HG03025 (cell line): ENCODE results near the gene SUPT20H.
"Not testable (repeated sequence)": the region's sequence is repeated elsewhere in the genome, so short reads cannot be mapped to it uniquely, and the experiment has no call there.

Experiments used
- ATAC-seq: cut with Tn5 transposase; IDR thresholded peaks from one replicate; pipeline ENCODE4 v1.9.1; 2021; ENCODE audit warnings: mild to moderate bottlenecking, moderate library complexity; ENCODE audit not compliant: unreplicated experiment, low FRiP score

The SUPT20H gene

DNA sequence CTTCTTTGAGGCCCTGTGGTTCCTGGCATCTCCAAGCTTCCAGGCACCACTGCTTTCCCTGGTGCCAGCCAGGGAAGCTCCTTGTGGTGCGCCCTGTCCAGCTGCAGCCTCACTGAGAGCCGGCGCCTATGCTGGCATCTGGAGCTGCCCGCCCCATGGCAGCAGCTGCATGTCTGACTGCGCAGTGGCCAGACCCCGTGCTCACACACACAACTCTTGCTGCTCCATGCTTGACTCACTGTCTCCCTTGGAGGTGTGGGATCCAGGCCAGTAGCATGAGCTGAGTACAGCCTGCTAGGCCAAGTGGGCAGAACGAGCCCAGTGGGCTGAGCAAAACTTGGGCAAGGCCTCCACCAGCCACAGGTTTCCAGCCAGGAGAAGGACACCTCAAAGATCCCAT is 11.5 kb upstream of the SUPT20H start:
- no peak for ATAC-seq

DNA sequence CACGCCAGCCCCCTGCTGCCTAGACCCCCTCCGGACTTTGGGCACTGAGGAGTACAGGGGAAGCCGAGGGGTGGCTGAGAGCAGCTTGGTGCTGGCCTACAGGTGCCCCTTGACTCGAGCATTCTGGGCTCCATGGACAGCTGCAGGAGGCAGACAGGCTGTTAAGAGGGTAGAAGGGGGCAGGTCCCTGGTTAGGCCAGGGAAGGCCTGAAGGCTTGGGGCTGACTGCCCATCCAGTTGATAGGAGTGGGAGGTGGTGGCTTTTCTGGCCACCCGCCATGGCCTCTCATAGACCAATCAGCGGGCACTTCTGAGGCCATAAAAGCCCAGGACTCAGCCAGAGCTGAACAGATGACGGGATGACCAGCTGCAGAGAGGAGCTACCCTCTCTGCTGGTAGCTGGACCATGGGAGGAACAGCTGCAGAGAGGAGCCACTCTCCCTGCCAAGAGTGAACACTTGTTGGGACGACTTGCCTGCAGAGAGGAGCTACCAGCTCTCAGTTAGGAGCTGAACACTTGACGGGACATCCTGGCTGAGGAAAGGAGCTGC is 10.7 kb upstream of the SUPT20H start:
- ATAC-seq: no peak

DNA sequence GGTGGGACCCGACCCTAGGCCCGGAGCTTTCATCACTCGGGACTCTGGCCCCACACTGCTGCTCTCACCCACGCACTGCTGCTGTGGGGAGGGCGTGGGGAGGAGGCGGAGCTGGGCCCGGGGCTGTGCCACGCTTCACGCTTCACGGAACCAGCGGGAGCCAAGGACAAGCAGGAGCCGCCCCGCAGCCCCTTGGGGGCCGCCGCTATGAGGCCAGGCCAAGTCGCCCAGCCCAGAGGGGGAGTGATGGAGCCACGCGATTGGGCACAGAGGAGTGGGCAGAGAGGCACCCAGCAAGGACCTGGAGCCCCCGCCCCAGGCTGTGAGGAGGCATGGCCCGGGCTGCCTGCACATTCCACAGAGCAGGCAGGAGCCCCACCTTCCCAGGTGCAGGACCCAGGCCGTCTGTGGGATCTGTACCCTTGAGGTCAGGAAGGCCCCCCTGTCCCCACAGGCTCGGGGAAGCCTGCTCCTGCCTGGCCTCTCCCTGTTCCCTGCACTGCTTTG is 10.2 kb upstream of the SUPT20H start:
- ATAC-seq: no peak

DNA sequence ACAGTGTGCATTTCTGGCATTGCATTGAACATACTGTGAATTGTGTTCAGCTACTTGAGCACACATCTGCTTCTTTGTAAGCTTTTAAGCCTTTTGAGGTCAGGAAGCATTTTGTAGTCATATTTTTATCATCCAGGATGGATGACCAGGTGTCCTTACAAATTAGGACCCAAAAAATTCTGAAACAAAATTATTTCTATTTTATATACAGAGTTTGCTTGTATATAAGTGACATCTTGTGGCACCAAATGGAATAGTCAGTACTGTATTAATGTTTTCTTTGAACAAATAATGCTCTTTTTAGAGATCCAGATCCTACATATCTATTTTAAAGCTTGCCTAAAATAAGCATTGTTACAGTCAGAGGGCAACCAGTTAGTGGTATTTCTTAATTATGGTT is 9.5 kb upstream of the SUPT20H start:
- ATAC-seq: no peak

DNA sequence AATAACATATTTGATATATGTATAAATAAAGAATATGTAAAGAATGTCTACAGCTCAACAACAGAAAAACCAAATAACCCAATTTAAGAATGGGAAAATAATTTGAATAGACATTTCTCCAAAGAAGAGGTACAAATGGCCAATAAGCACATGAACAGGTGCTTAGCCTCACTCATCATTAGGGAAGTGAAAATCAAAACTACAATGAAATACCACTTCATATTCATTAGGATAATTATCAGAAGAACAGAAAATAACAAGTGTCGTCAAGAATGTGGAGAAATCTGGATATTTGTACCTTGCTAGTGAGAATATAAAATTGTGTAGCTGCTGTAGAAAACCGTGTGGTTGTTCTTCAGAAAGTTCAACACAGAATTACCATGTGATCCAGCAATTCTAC is 8.4 kb upstream of the SUPT20H start:
- no peak for ATAC-seq

DNA sequence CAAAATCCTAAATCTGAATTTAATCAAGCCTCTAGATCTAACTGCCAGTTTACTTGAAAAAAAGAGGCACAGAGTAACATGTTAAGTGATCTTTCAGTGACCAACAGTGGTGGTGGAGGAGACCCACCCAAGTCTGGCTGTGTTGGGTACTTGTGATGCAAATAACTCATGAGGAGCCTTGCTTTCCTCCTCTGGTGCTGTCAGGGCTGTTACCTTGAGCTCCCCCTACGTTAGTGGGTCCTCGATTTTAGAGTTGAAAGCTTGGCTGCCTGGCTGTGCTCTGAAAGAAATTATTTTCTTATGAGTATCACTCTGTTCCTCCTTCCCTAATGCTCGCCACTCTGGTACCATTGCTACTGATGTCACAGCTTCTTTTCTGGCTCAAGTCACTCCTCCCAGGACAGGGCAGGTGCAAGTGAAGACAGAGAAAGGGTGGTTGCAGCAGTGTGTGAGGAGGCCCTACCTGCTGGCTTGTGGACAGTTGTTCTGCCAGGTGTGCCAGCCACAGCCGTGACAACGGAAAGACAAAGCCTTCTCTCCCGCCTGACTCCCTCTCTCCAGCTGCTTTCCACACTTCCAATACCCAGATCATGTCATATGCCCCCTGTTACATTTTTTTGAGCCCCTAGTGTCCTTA is 6.5 kb upstream of the SUPT20H start:
- ATAC-seq: no peak

DNA sequence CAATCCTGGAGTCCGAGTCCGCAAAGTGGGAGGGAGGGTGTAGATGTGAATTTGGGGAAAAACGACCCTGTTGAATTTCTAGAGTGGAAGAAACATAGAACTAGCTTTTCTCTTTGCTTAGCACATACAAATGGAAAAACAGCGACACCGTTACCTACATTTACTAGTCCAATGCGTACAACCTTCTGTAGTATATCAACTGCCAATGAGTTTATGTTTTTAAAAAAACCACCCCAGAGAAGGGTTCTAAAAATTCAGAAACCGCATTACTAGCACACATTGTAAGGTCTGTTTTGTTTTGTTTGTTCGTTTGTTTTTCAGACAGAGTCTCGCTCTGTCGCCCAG is 332 bp upstream of the SUPT20H start:
- no peak for ATAC-seq

DNA sequence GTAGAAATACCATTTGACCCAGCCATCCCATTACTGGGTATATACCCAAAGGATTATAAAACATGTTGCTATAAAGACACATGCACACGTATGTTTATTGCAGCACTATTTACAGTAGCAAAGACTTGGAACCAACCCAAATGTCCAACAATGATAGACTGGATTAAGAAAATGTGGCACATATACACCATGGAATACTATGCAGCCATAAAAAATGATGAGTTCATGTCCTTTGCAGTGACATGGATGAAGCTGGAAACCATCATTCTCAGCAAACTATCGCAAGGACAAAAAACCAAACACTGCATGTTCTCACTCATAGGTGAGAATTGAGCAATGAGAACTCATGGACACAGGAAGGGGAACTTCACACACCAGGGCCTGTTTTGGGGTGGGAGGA is 3.3 kb downstream of the SUPT20H start:
- not testable (repeated sequence) for ATAC-seq

DNA sequence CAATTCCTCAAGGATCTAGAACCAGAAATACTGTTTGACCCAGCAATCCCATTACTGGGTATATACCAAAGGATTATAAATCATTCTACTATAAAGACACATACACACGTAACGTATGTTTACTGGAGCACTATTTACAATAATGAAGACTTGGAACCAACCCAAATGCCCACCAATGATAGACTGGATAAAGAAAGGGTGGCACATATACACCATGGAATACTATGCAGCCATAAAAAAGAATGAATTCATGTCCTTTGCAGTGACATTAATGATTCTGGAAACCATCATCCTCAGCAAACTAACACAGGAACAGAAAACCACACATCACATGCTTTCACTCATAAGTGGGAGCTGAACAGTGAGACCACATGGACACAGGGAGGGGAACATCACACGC is 6.4 kb downstream of the SUPT20H start:
- not testable (repeated sequence) for ATAC-seq

DNA sequence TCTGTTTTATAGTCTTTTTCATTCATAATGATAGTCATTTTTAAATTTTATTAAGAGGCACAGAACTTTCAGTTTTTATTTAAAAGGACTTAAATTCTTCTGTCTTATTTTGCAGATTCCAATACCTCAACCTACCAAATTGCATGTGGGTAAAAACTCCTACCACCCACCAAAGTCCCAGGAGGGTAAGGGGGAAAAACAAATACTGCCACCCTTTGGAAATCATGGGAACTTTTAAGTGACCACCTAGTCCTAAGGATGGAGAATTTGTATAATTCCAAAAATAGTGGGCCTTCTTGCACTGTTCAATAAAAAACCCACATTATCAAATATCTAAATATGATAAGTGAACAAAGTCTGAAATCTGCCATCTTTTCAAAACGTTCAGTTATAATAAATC is 9.7 kb downstream of the SUPT20H start:
- no peak for ATAC-seq

DNA sequence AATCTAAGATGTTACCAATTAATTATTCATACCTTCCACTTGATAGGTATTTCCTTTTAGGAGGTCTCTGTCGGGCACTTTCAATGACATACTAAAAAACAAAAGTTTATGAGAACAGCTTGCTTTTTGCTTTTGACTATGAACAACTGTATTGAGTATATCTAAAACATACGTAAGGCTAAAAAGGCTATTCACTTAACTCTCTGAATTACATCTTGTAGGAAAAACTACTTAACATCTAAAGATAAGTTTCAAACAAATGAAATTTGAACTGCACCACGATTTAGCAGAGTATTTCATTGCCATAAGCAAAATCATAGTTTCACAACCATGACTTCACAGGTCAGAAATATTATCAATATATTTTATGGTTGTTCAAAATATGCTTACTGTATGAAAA is 11.6 kb downstream of the SUPT20H start:
- ATAC-seq: no peak

DNA sequence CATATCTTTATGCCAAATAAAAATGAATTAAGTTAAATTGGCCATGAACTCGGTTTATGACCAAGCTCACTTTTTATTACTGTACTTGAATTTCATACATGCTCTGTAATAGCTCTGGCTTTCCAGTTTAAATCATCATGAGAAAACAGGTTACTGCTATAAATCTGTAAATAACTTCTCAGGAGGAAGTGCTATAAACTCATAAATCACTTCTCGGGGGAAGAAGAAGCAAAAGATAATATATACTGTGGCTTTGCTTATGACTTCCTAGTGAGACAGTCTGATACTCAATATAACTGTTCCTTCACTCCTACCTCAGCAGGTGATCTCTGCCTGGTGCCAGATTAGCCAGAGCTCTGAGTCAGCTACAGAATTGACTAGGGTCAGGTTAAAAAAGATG is 12.5 kb downstream of the SUPT20H start:
- no peak for ATAC-seq

DNA sequence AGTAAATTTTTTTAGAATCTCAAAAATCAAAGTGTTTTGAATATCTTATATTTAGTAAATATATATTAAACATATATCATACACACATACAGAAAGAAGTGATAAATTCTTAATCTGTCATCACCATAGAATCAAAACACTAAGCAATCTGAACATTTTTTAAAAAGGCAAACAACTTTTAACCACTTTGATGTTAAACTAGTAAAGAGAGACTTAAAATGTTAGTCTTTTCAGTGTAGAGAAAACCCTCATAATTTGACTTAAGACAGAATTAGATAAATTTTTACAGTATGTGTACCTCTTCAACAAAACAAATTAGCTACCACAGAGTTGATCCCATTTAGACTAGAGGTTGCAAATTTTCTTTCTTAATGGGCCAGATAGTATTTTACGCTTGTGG is 13.4 kb downstream of the SUPT20H start:
- no peak for ATAC-seq

DNA sequence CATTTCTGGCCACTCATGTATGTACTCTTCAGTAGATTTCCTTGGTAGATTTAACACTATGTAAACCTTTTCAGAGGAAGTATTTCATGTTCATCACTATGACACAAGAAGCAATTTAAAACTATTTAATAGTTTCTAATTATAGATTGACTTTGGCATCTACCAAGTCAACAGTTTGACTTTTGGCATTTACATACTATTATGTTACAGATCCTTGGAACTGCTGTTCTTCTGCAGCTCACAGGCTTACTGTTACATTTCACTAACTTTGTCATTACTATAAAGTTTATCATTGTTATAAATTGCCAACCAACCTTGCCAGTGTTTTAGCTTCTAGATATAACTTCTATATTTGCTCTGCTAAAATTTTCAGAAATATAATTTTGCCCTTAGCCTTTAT is 18.7 kb downstream of the SUPT20H start:
- ATAC-seq: no peak

DNA sequence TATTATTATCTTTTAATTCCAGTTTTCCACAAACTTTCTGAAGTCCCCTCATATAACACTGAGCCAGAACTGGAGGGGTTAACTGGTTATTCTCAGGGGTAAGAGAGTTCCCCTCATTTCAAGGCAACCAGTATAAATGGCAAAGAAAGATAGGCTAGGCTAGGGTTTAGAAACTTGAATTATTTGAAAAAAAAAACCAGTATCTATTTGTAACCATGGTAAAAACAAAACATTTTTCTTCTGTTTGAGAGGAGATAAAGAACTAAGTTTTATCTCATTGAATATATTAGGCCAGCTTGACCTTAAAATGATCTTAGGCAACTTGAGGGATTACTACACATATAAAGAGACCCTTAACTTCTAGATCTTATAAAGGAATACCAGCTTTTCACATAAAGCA is 19.6 kb downstream of the SUPT20H start:
- no peak for ATAC-seq

DNA sequence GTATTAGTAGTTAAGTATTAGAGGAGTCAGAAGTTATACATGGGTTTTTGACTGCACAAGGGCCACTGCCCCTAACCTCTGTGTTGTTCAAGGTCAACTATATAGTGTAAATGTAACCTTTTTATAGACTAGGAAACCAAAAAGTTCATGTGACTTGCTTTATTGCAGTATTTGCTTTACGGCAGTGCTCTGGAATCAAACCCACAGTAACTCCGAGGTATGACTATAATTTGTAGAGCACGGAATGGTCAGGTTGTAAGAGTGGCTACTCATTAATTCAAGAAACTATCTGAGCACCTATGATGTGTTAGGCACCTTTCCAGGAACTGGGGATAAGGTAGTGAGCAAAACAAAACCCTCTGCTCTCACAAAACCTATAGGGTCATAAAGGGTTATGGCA is 22.2 kb downstream of the SUPT20H start:
- ATAC-seq: no peak

DNA sequence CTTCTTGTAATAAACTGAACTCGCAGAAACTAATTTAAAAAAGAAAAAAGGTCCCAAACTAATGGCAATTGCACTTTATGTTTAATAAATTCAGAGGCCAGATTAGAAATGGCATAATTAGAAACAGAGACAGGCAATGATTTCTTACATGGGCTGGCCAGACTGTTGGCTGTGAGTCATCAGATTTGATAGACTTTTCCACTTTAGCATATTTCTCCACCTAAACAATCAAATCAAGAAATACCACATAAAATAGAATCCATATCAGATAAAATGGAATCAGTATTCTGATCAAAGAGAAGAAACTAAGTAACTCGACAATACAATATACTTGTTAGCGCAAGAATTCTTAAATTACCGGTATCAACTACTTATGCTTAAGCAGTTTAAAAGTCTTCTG is 29.9 kb downstream of the SUPT20H start:
- ATAC-seq: no peak

DNA sequence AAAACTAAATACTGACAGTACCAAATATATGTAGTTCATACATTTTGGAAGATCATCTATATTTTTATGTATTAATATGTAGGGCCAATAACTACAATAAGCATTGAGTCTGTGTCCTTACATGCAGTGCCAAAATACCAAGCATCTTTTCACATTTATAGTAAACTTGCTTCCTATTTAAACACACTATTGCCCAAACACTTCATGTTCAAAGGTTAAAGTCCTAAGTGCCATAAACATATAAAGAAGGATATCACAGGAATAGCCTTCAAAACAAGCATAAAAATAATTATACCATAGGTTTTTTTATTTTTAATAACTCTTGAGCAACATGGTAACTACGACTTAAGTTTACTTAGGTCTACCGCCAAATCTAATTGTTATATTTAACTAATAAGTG is 31.8 kb downstream of the SUPT20H start:
- no peak for ATAC-seq

DNA sequence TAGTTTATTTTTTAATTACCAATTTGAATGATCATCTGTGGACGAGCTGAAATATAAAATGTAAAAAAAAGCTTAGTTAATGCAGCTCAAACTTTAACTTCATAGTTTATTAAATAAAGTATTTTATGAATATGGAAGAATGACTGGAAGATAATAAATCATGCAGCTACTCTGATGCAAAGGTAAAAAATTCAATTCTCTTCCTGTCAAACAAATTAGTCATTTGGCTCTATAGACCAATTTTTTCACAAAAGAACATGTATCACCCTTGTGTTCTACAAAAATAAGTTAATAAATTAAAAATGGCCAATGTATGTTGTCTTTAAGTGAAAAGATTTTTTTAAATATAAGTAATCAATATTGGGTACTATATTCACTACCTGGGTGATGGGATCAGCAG is 32.7 kb downstream of the SUPT20H start:
- no peak for ATAC-seq

DNA sequence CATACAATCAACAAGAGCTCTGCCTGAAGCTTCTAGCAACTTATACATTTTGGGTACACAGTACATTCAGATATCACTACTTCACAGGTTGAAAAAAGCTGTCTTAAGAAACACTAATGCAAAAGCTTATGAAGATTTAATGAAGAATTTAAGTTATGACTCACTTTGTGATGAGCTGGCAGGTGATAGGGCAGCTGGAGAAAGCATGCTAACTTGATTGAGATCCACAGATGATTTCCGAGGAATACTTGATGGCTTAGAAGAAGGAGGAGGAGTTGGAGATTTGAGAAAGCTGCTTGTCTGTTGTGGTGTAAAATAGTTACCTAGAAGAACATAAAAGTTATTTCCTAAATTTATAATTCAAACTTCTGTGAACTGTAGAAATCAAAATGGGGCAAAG is 35.6 kb downstream of the SUPT20H start:
- no peak for ATAC-seq

DNA sequence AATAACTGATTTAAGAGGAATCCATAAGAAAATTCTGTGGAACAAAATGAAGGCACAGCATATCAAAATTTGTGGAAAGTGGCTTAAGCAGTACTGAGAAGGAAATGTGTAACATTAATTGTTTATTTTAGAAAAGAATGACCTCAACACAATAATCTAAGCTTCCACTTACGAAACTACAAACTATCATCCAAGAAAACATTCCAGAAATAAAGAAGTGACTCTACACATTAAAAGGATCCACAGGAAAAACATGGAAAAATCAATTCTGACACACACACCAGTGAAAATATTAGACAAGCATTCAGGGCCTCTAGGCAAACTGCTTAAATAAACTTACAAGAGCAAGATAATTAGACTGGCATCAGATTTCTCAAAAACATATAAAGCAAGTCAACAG is 44.9 kb downstream of the SUPT20H start:
- no peak for ATAC-seq

DNA sequence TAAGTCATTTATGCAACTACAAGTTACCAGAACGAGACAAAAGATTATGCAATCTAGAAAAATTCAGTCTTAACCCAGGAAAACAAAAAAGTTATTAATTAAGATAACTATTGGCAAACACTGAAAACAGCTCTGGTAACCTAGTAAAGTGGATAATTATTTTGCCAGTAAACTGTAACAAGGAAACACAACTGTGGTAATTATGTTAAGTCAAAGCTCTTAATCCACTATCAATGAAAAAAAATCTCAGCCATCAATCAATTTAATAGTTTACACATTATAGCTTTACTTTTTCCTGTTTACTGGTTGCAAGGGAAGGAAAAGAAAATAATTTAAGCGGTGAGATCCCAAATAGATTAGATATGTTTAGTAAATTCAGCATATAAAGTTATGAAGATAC is 47.7 kb downstream of the SUPT20H start:
- no peak for ATAC-seq

DNA sequence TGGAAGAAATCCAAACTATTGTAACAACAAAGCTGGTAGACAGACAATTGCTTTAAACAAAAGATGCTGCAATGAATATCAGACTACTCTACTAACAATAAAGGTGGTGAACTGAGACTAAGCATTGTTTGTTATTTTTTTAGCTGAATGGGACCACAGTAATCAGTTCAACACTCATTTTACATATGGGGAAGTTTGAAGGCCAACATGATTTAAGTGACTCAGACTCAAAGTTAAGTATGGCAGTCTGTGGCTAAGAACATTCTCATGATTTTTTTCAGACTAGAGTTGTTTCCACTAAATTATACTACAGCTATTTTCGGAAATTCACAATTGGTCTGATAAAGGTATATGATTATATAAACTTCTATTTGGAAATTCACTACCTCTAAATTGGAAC is 48.5 kb downstream of the SUPT20H start:
- no peak for ATAC-seq
